Measurements from ENCODE around the gene WARS2.

Gene WARS2

GRCh38 chr1:118993700-118994026 lies 146.8 kb downstream of the WARS2 start:
- TF ChIP-seq YY1 (IDR thresholded peaks at IDR 0.05; ENCODE audit: low read depth) (no peak), TEAD4 (IDR thresholded peaks at IDR 0.05) (no peak), REST (IDR thresholded peaks at IDR 0.05; ENCODE audit: low read depth) (no peak), USF1 (IDR thresholded peaks at IDR 0.05) (no peak), ZBTB7A (IDR thresholded peaks at IDR 0.05; ENCODE audit: low read depth) (no peak), NFIC (IDR thresholded peaks at IDR 0.05) (no peak), CEBPB (IDR thresholded peaks at IDR 0.05) (no peak), EP300 (IDR thresholded peaks at IDR 0.05; ENCODE audit: borderline replicate concordance) (no peak), FOXM1 (IDR thresholded peaks at IDR 0.05; ENCODE audit: borderline replicate concordance, low read depth) (no peak), CREB1 (IDR thresholded peaks at IDR 0.05; ENCODE audit: low read depth) (no peak), MAX (IDR thresholded peaks at IDR 0.05) (no peak)

GRCh38 chr1:118992868-118993699 lies 147.4 kb downstream of the WARS2 start:
- TF ChIP-seq ZBTB7A (IDR thresholded peaks at IDR 0.05; ENCODE audit: low read depth), result no peak
- no peak for TF ChIP-seq EP300 (IDR thresholded peaks at IDR 0.05; ENCODE audit: borderline replicate concordance)
- TF ChIP-seq TCF12 (IDR thresholded peaks at IDR 0.05; ENCODE audit: low read depth), result no peak
- no peak for TF ChIP-seq REST (IDR thresholded peaks at IDR 0.05; ENCODE audit: low read depth)
- TF ChIP-seq CREB1 (IDR thresholded peaks at IDR 0.05; ENCODE audit: low read depth), result no peak
- TF ChIP-seq USF1 (IDR thresholded peaks at IDR 0.05), result no peak

DNA sequence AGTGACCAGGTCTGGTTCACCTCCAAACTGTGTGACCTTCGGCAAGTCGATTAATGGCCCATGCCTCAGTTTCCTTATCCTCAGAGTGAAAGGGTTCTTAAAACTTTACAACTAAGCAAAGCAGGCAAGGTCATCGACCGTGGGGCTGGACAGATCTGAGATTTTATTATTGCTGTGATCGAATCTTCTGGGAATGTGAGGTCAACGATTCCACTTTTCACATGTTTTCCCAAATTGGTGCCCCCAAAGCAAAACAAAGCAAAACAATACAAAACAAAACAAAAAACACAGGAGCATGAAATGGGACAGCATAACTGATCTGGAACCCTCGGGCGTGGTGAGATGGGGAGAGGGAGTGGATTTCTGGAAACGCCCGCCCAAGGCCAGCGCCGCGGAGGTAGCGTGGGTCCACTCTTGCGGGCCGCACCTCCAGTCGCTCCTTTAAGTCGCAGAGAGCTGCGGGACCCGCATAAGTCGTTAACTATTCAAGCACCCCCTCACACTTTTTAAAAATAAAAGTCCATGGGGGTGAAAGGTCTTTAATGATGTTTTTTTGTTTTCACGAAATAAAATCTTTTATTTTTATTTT lies 148.1 kb downstream of the WARS2 start:
- no peak for TF ChIP-seq TAF1 (IDR thresholded peaks at IDR 0.05; ENCODE audit: low read depth)
- no peak for TF ChIP-seq ZBTB7A (IDR thresholded peaks at IDR 0.05; ENCODE audit: low read depth)
- TF ChIP-seq FOXM1 (IDR thresholded peaks at IDR 0.05; ENCODE audit: borderline replicate concordance, low read depth), result no peak
- no peak for TF ChIP-seq REST (IDR thresholded peaks at IDR 0.05; ENCODE audit: low read depth)

GRCh38 chr1:118991448-118991847 lies 149.0 kb downstream of the WARS2 start:
- TF ChIP-seq EP300 (IDR thresholded peaks at IDR 0.05; ENCODE audit: borderline replicate concordance) (no peak), RAD21 (IDR thresholded peaks at IDR 0.05; ENCODE audit: low read depth) (no peak), USF1 (IDR thresholded peaks at IDR 0.05) (no peak), FOXM1 (IDR thresholded peaks at IDR 0.05; ENCODE audit: borderline replicate concordance, low read depth) (no peak), ZBTB7A (IDR thresholded peaks at IDR 0.05; ENCODE audit: low read depth) (no peak), TCF12 (IDR thresholded peaks at IDR 0.05; ENCODE audit: low read depth) (no peak), TEAD4 (IDR thresholded peaks at IDR 0.05) (no peak), CEBPB (IDR thresholded peaks at IDR 0.05) (no peak), TAF1 (IDR thresholded peaks at IDR 0.05; ENCODE audit: low read depth) (no peak), CREB1 (IDR thresholded peaks at IDR 0.05; ENCODE audit: low read depth) (no peak), NFIC (IDR thresholded peaks at IDR 0.05) (no peak), MAX (IDR thresholded peaks at IDR 0.05) (no peak), YY1 (IDR thresholded peaks at IDR 0.05; ENCODE audit: low read depth) (no peak), EGR1 (IDR thresholded peaks at IDR 0.05) (no peak), REST (IDR thresholded peaks at IDR 0.05; ENCODE audit: low read depth) (no peak)
